ENCODE results near the gene LENG8. TPM values are rescaled to one million over a fixed set of nuclear protein-coding genes. Genes with fewer than 3 reads are reported as not detected.

Gene LENG8
- total and polyA plus RNA-seq, 2 experiments from 2014 or later: 42.1 to 74.3 TPM

GRCh38 chr19:54425382-54425723, 23.6 kb upstream of the LENG8 start:
- Mint-ChIP-seq H3K4me3 (no peak overlapping the region), H3K27me3 (ENCODE audit: insufficient read depth, low read depth, poor library complexity) (peaks cover 21% of the 10 kb centered on the region), H3K9me3 (no peaks in the 10 kb centered on the region; the same call in 2 of the 3 replicates), H3K36me3 (ENCODE audit: low read depth) (peaks cover 53% of the 10 kb centered on the region), H3K27ac (no peak overlapping the region), H3K4me1 (peaks cover 26% of the 10 kb centered on the region)
- Histone ChIP-seq H3K4me2 (no peak overlapping the region), H3K27me3 (ENCODE audit: insufficient read depth) (no peaks in the 10 kb centered on the region), H3K27ac (ENCODE audit: low read depth) (no peak overlapping the region), H3K4me1 (ENCODE audit: insufficient read depth) (peaks cover 14% of the 10 kb centered on the region), H3K9me2 (ENCODE audit: insufficient read depth) (no peaks in the 10 kb centered on the region), H3K4me3 (no peak overlapping the region), H4K20me1 (replicated peaks; ENCODE audit: insufficient read depth) (no peaks in the 10 kb centered on the region; the same call in 1 of the 2 replicates), H3F3A (replicated peaks; ENCODE audit: low read depth) (0 out of 2 replicates have a peak, but pooled peaks cover 7% of the 10 kb centered on the region), H2AFZ (no peak overlapping the region), H3K36me3 (ENCODE audit: insufficient read depth) (no peaks in the 10 kb centered on the region), H3K79me2 (replicated peaks; ENCODE audit: insufficient read depth) (0 out of 2 replicates have a peak, but pooled peaks cover 3% of the 10 kb centered on the region)
- no peak for ATAC-seq
- no peak for TF ChIP-seq NANOG (IDR thresholded peaks at IDR 0.05; ENCODE audit: borderline replicate concordance)
- TF ChIP-seq STAT1 (IDR thresholded peaks at IDR 0.05; ENCODE audit: unreplicated experiment): no peak
- no peak for TF ChIP-seq POLR2AphosphoS5 (IDR thresholded peaks at IDR 0.05; ENCODE audit: low read depth)
- no peak for TF ChIP-seq JUNB (IDR thresholded peaks at IDR 0.05; ENCODE audit: unreplicated experiment)
- TF ChIP-seq ZNF331 (CRISPR knock-in tag; IDR thresholded peaks at IDR 0.05; ENCODE audit: low read depth): no peak
- TF ChIP-seq EZH2phosphoT487 (IDR thresholded peaks at IDR 0.05; ENCODE audit: unreplicated experiment): no peak
- TF ChIP-seq REST (IDR thresholded peaks at IDR 0.05; ENCODE audit: unreplicated experiment): no peak
- no peak for TF ChIP-seq ZNF114 (CRISPR knock-in tag; IDR thresholded peaks at IDR 0.05)
- no peak for TF ChIP-seq CTCF (conservative IDR thresholded peaks at IDR 0.05; ENCODE audit: low read depth in 2 of 2)
- no peak for DNase-seq (ENCODE audit: low spot score)

- 0 out of 2 replicates have a peak, but pooled peaks cover 3% of the 10 kb centered on the region for H3K79me2 ChIP-seq (replicated peaks; ENCODE audit: insufficient read depth)
- peaks cover 11% of the 10 kb centered on the region for H3K4me1 ChIP-seq (ENCODE audit: insufficient read depth)
- 0 out of 2 replicates have a peak, but pooled peaks cover 6% of the 10 kb centered on the region for H3F3A ChIP-seq (replicated peaks; ENCODE audit: low read depth)
- no peak overlapping the region for H3K27ac ChIP-seq (ENCODE audit: low read depth)
- H3K36me3 Mint-ChIP-seq (ENCODE audit: low read depth): peaks cover 50% of the 10 kb centered on the region
- H3K4me3 Mint-ChIP-seq: no peak overlapping the region
- no peak overlapping the region for H3K4me2 ChIP-seq
- ATAC-seq (no peak), DNase-seq (ENCODE audit: low spot score) (no peak)
- no peaks in the 10 kb centered on the region for H3K9me2 ChIP-seq (ENCODE audit: insufficient read depth)
- no peak overlapping the region for H2AFZ ChIP-seq
- H3K4me1 Mint-ChIP-seq: peaks cover 27% of the 10 kb centered on the region
- no peak overlapping the region for H3K4me3 ChIP-seq
- H3K27me3 ChIP-seq (ENCODE audit: insufficient read depth): no peaks in the 10 kb centered on the region
- peak overlapping the region; percentile 23; the same call in 1 of the 2 replicates for H3K27ac Mint-ChIP-seq
- no peaks in the 10 kb centered on the region for H3K36me3 ChIP-seq (ENCODE audit: insufficient read depth)
- no peaks in the 10 kb centered on the region; the same call in 2 of the 3 replicates for H3K9me3 Mint-ChIP-seq
- no peak for TF ChIP-seq STAT1 (IDR thresholded peaks at IDR 0.05; ENCODE audit: unreplicated experiment)
- TF ChIP-seq ZNF114 (CRISPR knock-in tag; IDR thresholded peaks at IDR 0.05): no peak
- no peak for TF ChIP-seq POLR2AphosphoS5 (IDR thresholded peaks at IDR 0.05; ENCODE audit: low read depth)
- no peak for TF ChIP-seq EZH2phosphoT487 (IDR thresholded peaks at IDR 0.05; ENCODE audit: unreplicated experiment)
- no peak for TF ChIP-seq NANOG (IDR thresholded peaks at IDR 0.05; ENCODE audit: borderline replicate concordance)
- TF ChIP-seq REST (IDR thresholded peaks at IDR 0.05; ENCODE audit: unreplicated experiment): no peak
- H3K27me3 Mint-ChIP-seq (ENCODE audit: insufficient read depth, low read depth, poor library complexity): peaks cover 19% of the 10 kb centered on the region
- no peaks in the 10 kb centered on the region; the same call in 1 of the 2 replicates for H4K20me1 ChIP-seq (replicated peaks; ENCODE audit: insufficient read depth)
Measured at GRCh38 chr19:54426291-54426931, 22.6 kb upstream of the LENG8 start.

All from GM23338 (cell line).